ENCODE data around the gene ARHGEF6. TPM values are rescaled to one million over a fixed set of nuclear protein-coding genes. Genes with fewer than 3 reads are reported as not detected.

Gene ARHGEF6
- total RNA-seq, 4 donors from 2014 or later, result 3.8 to 29.7 (median 6.6) TPM

DNA sequence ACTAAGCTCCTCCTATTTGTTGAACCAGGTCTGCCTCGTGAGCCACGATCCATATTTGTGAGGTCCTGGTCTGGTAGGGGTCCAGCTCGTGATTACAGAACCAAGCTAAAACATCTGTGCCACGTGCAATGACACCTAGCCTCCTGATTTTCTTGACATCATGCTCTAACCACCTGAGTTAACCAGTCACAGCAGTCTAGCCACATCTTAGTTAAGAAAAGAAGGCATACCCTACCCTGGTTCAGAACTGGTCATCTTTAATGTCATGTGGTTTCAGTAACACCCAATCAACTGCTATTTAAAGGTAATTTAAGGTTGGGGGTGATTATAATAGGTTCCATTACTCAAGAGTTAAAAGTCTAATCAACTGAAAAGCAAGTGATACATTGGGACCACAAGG lies 28.4 kb downstream of the ARHGEF6 start:
- Histone ChIP-seq H3K36me3 (no peaks in the 10 kb centered on the region), H3K4me1 (no peaks in the 10 kb centered on the region), H3K27ac (no peak overlapping the region), H3K9me3 (no peaks in the 10 kb centered on the region), H3K27me3 (no peaks in the 10 kb centered on the region), H3K4me3 (no peak overlapping the region)
- TF ChIP-seq, protein P1, sequence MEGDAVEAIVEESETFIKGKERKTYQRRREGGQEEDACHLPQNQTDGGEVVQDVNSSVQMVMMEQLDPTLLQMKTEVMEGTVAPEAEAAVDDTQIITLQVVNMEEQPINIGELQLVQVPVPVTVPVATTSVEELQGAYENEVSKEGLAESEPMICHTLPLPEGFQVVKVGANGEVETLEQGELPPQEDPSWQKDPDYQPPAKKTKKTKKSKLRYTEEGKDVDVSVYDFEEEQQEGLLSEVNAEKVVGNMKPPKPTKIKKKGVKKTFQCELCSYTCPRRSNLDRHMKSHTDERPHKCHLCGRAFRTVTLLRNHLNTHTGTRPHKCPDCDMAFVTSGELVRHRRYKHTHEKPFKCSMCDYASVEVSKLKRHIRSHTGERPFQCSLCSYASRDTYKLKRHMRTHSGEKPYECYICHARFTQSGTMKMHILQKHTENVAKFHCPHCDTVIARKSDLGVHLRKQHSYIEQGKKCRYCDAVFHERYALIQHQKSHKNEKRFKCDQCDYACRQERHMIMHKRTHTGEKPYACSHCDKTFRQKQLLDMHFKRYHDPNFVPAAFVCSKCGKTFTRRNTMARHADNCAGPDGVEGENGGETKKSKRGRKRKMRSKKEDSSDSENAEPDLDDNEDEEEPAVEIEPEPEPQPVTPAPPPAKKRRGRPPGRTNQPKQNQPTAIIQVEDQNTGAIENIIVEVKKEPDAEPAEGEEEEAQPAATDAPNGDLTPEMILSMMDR (IDR thresholded peaks at IDR 0.05), result no peak
- TF ChIP-seq POLR2A (IDR thresholded peaks at IDR 0.05), result no peak
- no peak for DNase-seq

- Histone ChIP-seq H3K9me3 (no peaks in the 10 kb centered on the region), H3K27me3 (no peaks in the 10 kb centered on the region), H3K27ac (no peak overlapping the region), H3K4me3 (no peak overlapping the region), H3K36me3 (no peaks in the 10 kb centered on the region), H3K4me1 (no peaks in the 10 kb centered on the region)
- TF ChIP-seq POLR2A (IDR thresholded peaks at IDR 0.05), result no peak
- TF ChIP-seq, protein P1 (IDR thresholded peaks at IDR 0.05), result no peak
- no peak for DNase-seq
These were observed 30.4 kb downstream of the ARHGEF6 start for GRCh38 chrX:136750364-136750763.

GRCh38 chrX:136747003-136747986 lies 33.4 kb downstream of the ARHGEF6 start:
- H3K36me3 ChIP-seq, result no peaks in the 10 kb centered on the region
- H3K27ac ChIP-seq, result peak overlapping the region in 3 of 4 donors; percentile 6 to 44 (median 36)
- DNase-seq, result no peak
- TF ChIP-seq, protein P1 (IDR thresholded peaks at IDR 0.05), result no peak
- TF ChIP-seq POLR2A (IDR thresholded peaks at IDR 0.05), result no peak
- no peaks in the 10 kb centered on the region for H3K9me3 ChIP-seq
- no peaks in the 10 kb centered on the region for H3K4me1 ChIP-seq
- H3K4me3 ChIP-seq, result no peak overlapping the region
- H3K27me3 ChIP-seq, result no peaks in the 10 kb centered on the region

- Histone ChIP-seq H3K4me1 (no peaks in the 10 kb centered on the region), H3K27ac (peak overlapping the region in 3 of 4 donors; percentile 11 to 22 (median 22))
- TF ChIP-seq, protein P1 (IDR thresholded peaks at IDR 0.05), result no peak
- no peak for TF ChIP-seq POLR2A (IDR thresholded peaks at IDR 0.05)
These were observed 35.2 kb downstream of the ARHGEF6 start for GRCh38 chrX:136745215-136746173.

DNA sequence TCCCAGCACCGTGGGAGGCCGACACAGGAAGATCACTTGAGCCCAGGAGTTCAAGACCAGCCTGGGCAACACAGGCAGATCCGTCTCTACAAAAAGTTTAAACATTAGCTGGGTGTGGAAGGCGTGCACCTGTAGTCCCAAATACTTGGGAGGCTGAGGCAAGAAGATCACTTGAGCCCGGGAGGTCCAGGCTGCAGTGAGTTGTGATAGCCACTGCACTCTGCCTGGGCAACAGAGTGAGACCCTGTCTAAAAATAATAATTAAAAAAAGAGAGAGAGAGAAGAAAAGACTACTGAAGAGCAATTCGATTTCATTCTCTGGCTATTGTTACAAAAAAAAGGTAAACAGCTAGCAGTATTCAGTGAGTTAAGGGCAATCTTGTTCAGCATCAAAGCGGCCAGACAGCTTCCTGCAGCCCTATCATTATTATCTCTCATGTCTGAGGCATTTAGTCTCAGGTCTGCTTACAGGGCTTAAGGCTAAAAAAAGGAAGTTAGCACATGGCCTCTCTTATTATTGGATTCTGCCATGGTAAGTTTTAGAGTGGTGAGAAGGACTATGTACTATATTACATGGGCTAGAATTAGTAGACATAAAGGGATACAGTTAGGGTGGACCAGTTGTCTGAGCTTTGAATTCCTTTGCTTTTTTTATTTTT lies 37.9 kb downstream of the ARHGEF6 start:
- no peaks in the 10 kb centered on the region for H3K4me1 ChIP-seq
- H3K27ac ChIP-seq, result no peak overlapping the region
- DNase-seq, result no peak
- no peaks in the 10 kb centered on the region for H3K9me3 ChIP-seq
- H3K27me3 ChIP-seq, result no peaks in the 10 kb centered on the region
- H3K4me3 ChIP-seq, result no peak overlapping the region
- H3K36me3 ChIP-seq, result no peaks in the 10 kb centered on the region
- no peak for TF ChIP-seq POLR2A (IDR thresholded peaks at IDR 0.05)

More at GRCh38 chrX:136745215-136746173, 35.2 kb downstream of the ARHGEF6 start:
- Histone ChIP-seq H3K9me3 (no peaks in the 10 kb centered on the region), H3K27me3 (no peaks in the 10 kb centered on the region), H3K4me3 (no peak overlapping the region), H3K36me3 (no peaks in the 10 kb centered on the region)
- DNase-seq, result no peak

Measured in Peyer's patch (tissue), 4 donors.